Measurements from ENCODE around the gene VTA1. TPM values are rescaled to one million over a fixed set of nuclear protein-coding genes. Genes with fewer than 3 reads are reported as not detected.
"Not testable (repeated sequence)": the region's sequence is repeated elsewhere in the genome, so short reads cannot be mapped to it uniquely, and the experiment has no call there.

Gene VTA1
- total RNA-seq, 1 donor from 2014 or later, result 43.5 TPM

DNA sequence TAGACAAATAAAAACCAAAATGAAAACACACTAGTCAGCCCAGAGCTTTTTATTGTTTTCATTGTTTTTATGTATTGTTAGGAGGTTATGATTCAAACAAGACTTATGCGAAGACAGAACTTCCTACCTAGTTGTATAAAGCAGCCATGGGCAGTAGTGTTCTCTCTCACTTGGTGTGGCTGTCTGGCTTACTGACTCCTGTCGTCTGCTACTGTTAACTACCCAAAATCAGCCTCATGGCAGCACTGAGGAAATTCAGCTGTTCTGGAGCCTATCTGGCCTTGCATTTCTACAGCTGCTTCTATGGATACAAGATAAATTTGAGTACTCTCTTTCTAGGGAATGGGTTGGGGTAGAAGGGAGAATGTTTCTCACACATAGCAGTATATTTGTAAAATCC is 20.4 kb downstream of the VTA1 start:
- intact Hi-C loops (cut with micrococcal nuclease), result no loop called here

DNA sequence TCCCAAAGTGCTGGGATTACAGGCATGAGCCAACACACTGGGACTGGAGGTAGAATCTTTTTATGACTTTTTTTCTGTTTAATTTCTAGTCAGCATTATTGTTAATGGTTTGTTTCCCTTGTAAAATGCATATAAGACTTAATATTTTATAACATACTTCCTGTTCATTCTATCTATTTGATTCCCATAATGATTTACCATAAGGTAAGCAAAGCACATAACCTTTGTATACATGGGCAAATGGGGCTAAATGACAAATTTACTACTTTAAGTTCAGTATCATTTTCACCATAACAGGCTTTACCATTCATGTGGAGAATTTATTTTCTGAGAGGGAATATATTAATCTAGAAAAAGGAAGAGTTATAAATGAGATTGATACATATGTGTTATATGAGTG is 24.3 kb downstream of the VTA1 start:
- intact Hi-C loops (cut with micrococcal nuclease), result no loop called here

DNA sequence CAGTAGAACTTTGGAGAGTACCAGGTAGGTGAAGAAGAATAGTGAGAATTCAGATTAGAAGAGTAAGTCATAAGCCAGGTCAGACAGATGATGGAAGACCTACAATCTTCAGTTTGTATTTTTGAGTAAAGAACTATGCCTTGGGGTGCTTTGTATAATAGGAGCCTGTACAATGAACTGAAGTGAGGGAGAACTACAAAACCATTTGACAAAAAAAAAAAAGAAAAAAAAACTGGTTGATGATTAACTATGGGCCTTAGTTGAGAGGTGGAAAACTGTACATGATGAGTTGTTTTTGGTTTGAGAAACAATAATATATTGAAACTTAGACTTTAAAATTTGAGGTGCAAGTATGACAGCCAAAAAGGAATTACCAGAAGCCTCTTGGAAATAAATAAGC is 25.7 kb downstream of the VTA1 start:
- intact Hi-C loops (cut with micrococcal nuclease), result no loop called here

DNA sequence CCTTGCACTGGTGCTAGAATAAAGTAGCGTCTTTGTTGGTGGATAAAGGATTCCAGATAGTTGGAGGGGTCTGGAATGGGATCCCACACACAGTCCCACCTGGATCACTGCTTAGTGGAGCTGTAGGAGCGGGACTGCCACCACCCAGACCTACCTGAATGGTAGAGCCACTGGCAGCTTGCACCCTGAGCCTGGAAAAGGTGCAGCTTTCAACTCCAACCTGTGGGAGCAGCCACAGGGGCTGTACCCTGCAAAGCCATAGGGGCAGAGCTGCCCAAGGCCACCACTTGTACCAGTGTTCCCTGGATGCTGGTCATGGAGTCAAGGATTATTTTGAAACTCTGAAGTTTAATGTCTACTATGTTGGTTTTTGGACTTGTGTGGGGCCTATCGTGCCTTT is 26.9 kb downstream of the VTA1 start:
- intact Hi-C loops (cut with micrococcal nuclease), result no loop called here

DNA sequence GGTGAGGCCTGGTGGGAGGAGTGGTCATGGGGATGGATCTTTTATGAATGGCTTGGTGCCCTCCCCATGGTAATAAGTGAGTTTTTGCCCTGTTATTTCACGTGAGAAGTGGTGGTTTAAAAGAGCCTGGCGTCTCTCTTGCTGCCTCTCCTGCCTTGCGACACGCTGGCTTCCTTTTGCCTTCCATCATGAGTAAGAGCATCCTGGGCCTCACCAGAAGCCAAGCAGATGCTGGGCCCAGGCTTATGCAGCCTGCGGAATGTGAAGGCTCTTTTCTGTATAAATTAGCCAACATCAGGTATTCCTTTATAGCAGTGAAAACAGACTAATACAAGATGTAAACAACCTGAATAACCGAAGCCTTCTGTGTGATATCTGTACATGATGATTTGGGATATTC is 27.6 kb downstream of the VTA1 start:
- intact Hi-C loops (cut with micrococcal nuclease), result no loop called here

DNA sequence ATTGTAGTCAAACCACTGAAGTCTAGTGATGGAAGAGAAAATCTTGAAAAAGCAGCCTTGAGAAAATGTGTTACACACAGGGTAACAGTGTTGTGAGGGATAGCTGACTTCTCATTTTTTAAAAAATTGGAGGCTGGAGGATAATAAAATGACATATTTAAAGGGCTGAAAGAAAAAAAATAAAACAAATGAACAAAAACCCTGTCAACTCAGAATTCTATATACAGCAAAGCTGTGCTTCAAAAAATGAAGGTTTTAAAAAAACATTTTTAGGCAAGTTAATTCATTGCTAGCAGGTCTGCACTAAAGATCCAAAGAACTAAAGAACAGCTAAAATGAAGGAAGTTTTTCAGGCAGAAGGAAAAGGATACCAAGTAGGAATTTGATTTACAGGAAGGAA is 31.1 kb downstream of the VTA1 start:
- intact Hi-C loops (cut with micrococcal nuclease), result no loop called here

DNA sequence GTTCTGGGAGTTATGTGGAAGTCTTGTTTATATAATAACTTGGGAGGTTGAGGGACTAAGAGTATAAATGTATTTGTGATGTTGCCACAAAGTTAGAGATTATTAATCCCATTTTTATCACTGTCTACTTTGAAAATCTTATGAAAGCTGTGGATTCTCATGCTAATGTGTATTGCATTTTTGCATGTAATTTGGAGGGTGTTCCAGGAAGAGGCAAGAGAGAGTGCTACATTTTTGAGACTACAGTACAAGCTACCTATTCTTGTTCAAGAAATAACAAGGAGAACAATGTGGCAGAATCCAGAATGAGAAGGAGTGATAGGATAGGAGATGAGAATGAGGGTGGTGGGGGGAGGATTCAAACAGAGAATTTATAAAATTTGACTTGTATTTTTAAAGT is 34.9 kb downstream of the VTA1 start:
- intact Hi-C loops (cut with micrococcal nuclease), result no loop called here

DNA sequence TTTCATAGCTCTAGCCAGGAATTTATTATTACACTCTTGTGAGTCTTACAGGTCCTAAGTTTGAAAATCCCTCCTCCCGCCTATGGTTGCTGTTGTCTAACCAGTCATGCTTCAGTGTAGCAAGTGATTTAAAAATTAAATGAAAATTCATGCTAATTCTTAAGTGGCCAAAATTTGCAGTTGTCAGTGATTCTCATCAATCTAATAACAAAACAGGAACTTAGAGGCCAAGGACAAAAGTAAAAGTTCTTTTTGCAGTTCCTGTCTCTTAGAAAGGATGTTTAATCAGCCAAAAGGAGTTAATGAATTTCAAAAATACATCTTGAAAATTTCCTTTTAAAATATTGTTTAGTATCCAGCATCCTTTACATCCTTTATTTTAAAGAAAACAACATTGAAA is 36.3 kb downstream of the VTA1 start:
- intact Hi-C loops (cut with micrococcal nuclease), result no loop called here

DNA sequence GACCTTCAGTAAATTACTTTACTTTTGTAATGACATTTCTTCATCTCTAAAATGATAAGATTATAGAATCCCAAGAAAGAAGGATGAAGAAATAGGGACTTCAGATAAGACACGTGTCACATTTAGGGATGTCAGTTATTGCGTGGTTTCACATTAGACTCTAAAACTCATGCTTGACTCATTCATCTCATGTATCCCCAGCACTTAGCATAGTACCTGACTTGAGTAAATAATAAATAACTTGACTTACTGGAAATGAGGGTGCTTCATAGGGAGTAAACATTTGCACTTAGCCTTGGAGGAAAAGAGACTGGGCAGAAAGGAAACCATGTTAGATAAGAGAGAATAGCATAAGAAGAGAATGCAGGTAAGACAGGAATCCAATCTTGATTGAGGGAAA is 37.2 kb downstream of the VTA1 start:
- intact Hi-C loops (cut with micrococcal nuclease), result no loop called here

DNA sequence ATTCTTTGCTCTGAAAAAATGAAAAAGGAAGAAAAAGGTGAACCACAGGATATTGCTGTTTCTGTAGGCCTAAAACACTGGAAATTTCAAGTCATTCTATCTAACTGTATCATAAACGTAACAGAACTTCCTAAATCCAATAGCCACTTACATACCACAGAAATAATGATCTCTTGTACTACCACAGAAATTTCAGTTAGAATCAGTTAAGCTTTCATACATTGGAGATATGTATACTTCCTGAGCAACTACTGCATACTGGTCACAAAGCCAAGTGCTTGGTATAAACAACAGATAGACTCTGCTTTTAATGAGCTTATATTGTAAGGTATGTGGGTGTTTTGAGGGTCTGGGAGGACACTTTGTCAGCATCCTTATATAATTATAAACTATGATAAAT is 38.6 kb downstream of the VTA1 start:
- intact Hi-C loops (cut with micrococcal nuclease), result no loop called here

DNA sequence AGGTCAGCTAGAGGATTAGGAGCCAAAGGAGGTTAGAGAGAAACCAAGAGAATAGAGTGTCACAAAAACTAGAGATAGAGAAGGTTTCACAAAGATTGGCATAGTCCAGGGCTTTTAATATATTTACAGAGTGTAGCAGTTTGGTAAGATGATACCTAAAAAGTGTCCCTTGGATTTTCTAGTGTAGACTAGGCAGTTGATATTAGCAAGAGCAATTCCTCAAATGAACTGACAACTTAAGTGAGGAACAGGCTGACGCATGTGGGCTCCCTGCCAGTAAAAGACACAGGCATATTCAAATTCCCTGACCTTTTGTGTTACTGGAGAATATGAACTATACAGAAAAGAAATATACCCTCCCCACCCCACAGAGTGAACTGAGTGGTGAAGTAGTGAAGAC is 40.1 kb downstream of the VTA1 start:
- intact Hi-C loops (cut with micrococcal nuclease), result no loop called here

DNA sequence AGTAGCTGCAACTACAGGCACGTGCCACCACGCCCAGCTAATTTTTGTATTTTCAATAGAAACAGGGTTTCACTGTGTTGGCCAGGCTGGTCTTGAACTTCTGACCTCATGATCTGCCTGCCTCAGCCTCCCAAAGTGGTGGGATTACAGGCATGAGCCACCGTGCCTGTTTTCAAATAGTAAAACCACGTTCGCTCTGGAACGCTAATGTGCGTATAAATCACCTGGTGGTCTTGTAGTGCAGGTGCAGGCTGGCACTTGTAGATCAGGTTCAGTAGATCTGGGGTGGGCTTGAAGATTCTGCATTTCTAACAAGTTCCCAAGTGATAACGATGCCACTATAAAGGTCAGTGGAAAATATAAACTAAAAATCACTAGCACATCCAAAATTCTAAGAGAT is 41.3 kb downstream of the VTA1 start:
- intact Hi-C loops (cut with micrococcal nuclease), result not testable (repeated sequence)

DNA sequence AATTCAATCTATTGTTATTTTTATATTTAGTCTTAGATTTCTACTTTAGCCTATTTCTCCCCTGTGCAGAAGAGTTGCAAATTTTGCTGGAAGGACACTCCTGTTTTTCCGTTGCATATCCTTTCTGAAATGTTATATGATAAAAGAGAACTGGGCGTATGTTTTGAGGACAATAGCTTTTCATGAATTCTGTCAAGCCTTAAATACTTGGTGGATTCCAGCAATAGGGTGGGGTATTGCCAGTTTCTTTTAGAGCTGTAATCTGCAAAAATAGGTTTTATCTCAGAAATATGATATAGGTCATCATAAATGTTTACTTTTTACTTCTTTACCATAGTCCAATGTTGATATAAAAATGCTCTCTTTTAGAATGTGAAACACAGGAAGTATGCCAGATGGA is 42.0 kb downstream of the VTA1 start:
- intact Hi-C loops (cut with micrococcal nuclease), result no loop called here

DNA sequence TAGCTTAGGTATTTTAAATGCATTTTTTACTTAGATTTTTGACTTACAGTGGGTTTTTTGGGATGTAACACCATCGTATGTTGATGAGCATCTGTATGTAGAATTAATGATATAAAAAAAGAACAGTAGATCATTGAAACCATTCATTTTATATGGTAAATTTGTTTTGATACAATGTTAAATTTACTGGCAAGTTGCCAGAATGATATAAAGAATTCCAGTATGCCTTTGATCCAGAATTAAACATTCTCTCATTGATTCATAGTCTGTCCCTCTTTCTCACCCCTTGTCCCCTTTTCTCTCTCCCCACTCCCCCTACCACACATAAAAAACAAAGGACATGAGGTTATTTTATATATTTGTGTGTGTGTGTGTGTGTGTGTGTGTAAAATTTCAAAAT is 45.3 kb downstream of the VTA1 start:
- intact Hi-C loops (cut with micrococcal nuclease), result no loop called here

DNA sequence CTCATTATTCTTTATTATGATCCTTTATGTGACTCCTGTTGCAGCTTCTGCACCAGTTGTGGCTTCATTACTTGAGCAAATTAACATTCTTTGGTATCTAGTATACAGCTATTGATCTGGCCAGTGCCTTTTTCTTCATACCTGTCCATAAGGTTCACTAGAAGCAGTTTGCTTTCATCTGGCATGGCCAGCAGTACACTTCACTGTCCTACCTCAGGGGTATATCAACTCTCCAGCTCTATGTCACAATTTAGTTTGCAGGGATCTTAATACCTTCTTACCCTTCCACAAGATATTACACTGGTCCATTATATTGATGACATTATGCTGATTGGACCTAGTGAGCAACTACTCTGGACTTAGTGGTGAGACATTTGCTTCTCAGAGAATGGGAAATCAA is 46.6 kb downstream of the VTA1 start:
- intact Hi-C loops (cut with micrococcal nuclease), result no loop called here

DNA sequence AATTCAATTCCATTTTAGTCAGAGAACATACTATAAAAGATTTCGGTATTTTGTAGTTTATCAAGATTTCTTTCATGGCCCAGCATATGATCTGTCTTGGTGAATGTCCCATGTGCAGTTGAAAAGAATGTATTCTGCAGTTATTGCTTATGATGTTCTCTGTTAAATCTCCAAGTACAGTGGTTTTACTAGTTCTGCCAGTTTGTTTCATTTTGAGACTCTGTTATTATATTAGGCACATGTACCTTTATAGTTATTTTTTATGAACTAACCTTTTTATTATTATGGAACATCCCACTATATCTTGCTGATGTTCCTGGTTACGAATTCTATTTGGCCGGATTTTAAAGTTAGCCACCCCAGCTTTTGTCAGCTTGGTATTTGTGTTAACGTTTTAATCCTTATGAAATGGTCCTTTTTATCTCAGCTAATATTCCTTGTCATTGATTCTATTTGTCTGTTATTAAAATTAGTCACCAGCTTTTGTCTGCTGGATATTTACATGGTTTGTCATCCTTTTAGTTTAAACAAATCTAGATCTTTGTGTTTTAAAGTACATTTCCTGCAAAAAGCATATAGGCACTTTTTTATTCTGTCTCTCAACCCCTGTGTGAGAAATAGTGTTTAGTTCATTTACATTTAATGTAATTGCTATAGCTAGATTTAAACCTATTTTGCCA is 48.9 kb downstream of the VTA1 start:
- intact Hi-C loops (cut with micrococcal nuclease), result no loop called here

DNA sequence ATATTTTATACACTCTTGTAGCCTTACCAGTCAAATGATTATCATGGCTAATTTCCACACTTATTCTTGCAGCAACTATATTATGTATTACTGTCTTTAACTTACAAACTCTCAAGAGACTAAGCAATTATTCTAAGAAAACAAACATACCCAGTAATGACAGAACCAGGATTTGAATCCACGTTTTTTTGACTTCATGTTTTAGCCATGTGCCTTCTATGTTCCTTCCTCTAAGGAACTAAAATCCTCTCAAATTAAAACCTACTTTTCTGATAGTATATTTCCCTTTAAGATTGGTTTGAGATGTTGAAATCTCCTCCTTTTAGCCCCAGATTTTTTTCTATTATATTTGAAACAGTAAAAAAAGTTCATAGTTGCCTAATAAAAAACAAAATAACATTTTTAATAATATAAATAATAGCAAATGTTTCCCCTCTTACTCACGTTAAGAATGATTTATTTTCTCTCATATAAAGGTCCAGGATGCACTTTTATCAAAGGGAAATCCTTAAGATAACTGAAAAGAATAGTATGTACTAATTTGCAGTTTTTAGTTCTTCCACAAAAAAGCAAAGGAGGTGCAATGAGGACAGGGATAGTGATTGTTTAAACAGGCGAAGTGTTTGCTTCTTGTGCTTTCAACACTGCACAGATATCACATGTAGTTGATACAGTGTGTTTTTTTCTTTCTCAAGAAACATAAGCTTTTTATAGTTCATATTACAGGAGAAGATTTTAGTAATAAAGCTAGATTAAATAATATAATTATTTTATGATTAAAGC is 54.0 kb downstream of the VTA1 start:
- intact Hi-C loops (cut with micrococcal nuclease), result no loop called here

DNA sequence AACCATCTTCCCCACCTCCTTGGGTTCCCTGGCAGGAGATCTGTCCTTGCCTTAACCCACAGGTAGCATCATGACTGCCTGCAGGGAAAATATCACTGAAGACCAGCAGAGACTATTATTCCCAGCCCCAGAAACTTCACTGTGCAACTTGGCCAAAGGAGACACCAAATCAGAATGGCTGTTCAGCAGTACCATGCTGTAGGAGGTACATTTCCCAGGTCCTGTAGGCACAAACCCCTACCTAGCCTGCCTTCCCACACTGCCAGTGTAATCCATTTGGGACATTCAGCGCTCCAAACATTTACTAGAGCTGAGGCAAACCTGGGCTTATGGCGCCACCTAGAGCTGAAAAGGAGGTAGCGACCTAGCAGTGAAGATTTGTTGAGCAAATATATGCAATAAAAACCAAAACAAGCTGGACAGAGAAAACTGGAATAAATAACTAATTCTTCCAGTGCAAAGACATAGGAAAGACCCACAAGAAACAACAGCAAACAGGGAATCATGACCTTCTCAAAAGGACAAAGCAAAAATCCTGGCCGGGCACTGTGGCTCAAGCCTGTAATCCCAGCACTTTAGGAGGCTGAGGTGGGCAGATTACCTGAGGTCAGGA is 60.3 kb downstream of the VTA1 start:
- intact Hi-C loops (cut with micrococcal nuclease), result loop anchor here (1.0 kb wide), 3 partner anchors 60 to 181 kb away; partner anchors contain the start of genes NMBR and VTA1

DNA sequence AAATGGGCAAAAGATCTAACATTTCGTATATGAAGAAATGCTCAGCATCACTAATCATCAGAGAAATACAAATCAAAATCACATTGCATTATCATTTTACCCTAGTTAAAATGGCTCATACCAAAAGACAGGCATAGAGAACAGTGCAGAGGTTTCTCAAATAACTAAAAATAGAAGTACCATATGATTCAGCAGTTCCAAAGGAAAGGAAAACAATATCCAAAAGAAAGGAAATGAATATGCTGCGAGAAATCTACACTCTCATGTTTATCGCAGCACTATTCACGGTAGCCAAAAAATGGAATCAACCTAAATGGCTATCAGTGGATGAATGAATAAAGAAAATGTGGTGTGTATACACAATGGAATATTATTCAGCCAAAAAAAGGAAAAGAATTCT is 63.5 kb downstream of the VTA1 start:
- intact Hi-C loops (cut with micrococcal nuclease), result no loop called here

DNA sequence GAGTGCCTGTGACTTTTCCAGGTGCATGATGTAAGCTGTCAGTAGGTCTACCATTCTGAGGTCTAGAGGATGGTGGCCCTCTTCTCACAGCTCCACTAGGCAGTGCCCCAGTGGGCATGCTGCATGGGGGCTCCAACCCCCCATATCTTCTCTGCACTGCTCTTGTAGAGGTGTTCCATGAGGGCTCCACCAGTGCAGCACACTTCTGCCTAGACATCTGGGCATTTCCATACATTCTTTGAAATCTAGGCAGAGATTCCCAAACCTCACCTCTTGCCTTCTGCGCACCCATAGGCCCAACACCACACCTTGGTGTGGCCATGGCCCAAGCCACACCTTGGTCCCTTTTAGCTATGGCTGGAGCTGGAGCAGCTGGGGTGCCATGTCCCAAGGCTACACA is 66.3 kb downstream of the VTA1 start:
- intact Hi-C loops (cut with micrococcal nuclease), result no loop called here

DNA sequence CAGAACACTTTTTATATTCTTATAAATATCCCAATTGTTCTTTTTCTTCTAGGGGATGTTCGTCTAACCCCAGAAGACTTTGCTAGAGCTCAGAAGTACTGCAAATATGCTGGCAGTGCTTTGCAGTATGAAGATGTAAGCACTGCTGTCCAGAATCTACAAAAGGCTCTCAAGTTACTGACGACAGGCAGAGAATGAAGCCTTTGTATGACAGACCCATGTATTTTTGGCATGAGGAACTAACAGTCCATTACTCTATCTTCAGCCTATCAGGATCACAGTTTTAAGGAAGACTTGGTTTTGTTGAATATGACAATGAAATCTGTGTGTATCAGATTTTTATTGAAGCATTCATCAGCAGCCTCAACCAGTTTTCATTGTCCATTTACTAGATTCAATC is 71.4 kb downstream of the VTA1 start:
- intact Hi-C loops (cut with micrococcal nuclease), result no loop called here

DNA sequence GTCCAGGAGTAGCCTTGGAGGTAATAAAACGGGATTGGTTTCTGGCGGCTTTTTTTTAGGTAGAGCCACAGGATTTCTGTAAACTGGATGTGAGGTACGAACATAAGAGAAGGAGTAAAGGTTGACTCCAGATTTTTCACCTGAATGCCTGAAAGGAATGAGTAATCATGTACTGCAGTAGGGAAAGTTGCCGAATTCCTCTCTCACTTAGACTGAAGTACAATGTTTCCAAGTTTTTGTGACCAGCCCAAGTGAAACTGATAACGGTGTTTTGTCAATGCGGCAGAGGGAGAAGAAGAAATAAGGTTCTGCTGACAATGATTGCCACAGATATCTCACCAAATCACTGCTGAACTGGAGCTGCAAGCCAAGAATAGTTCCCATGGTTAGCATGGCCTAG is 75.0 kb downstream of the VTA1 start:
- intact Hi-C loops (cut with micrococcal nuclease), result no loop called here

DNA sequence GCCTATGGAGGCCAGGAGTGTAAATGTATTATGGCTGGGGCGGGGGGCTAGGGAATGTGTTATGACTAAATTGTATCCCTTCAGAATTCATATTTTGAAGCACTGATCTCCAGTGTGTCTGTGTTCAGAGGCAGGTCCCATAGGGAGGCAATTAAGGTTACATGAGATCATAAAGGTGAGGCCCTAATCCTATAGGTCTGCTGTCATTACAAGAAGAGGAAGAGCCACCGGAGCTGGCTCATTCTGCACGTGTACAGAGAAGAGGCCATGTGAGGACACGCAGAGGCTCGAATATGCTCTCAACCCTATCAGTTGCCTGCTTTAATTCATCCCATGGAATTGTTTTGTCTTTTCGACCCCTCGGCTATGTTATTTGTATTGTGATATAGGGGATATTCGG is 76.9 kb downstream of the VTA1 start:
- intact Hi-C loops (cut with micrococcal nuclease), result no loop called here
